Esophagus squamous epithelium (tissue), 5 donors: ENCODE measurements around the gene UBASH3A. TPM values are rescaled to one million over a fixed set of nuclear protein-coding genes. Genes with fewer than 3 reads are reported as not detected.

Source experiments
- DNase-seq: peaks from one replicate; lab custom pipeline; 2025; lab: John Stamatoyannopoulos, UW
- H3K27ac ChIP-seq, 4 donors: fragments of 200-600 bp; sonication (generic); one replicate each; pipeline ENCODE4 v1.5.1; 2016 to 2019; ENCODE audit warnings: mild to moderate bottlenecking in 1 of 4
- H3K27me3 ChIP-seq, 4 donors: fragments of 200-600 bp; sonication (generic); 1 replicate in 3 of 4; 2 replicates in 1 of 4; pipeline versions ENCODE4 v1.5.1 to v1.6.0; 2017 to 2021; ENCODE audit warnings: antibody characterized with exemption in 1 of 4
- H3K36me3 ChIP-seq, 3 donors: fragments of 200-600 bp; sonication (generic); one replicate each; pipeline ENCODE4 v1.5.1; 2016 to 2019
- H3K4me1 ChIP-seq, 3 donors: fragments of 200-600 bp; sonication (generic); one replicate each; pipeline ENCODE4 v1.5.1; 2017 to 2019
- H3K4me3 ChIP-seq, 4 donors: fragments of 200-600 bp; sonication (generic); 1 replicate in 3 of 4; 2 replicates in 1 of 4; pipeline ENCODE4 v1.5.1; 2016 to 2019; ENCODE audit warnings: mild to moderate bottlenecking in 2 of 4, moderate library complexity in 1 of 4
- H3K9me3 ChIP-seq, 3 donors: fragments of 200-600 bp; sonication (generic); one replicate each; pipeline ENCODE4 v1.5.1; 2016 to 2019
- POLR2A ChIP-seq, 4 donors: fragments of 450-650 bp; IDR thresholded peaks; one replicate each; pipeline ENCODE4 v1.6.1; 2017; ENCODE audit warnings: antibody characterized with exemption in 4 of 4, mild to moderate bottlenecking in 4 of 4, moderate library complexity in 3 of 4
- WGBS, 2 donors: methylation state at CpG; one replicate each; pipeline ENCODE4 v1.1.5; 2018; 5-methylcytosine and 5-hydroxymethylcytosine counted together
- intact Hi-C: fragments of 100-400 bp; cut with DNase I; formaldehyde crosslinking; loops from one replicate; pipeline ENCODE4 v1.15.0; 2022
- total RNA-seq, 4 donors: library from RNA; depleted of rRNA; stranded (reverse); fragments of >200 nt; gene quantifications; one replicate each; pipeline ENCODE4 v1.1.0, GENCODE V29; 2016
- TF ChIP-seq, protein P1 (sequence below), 6 experiments: fragments of 450-650 bp in 4 of 6; fragments of 200-600 bp in 2 of 6; sonication (generic) in 2 of 6; IDR thresholded peaks; one replicate each; pipeline ENCODE4 v1.5.1; 2016 to 2019; ENCODE audit warnings: antibody characterized with exemption in 6 of 6, mild to moderate bottlenecking in 4 of 6, moderate library complexity in 4 of 6
- donor health status: DM: yes; HTN: yes; CAD: no.

The UBASH3A gene
- total RNA-seq, 4 donors from 2014 or later, result 0.57 to 1.9 (median 0.73) TPM

DNA sequence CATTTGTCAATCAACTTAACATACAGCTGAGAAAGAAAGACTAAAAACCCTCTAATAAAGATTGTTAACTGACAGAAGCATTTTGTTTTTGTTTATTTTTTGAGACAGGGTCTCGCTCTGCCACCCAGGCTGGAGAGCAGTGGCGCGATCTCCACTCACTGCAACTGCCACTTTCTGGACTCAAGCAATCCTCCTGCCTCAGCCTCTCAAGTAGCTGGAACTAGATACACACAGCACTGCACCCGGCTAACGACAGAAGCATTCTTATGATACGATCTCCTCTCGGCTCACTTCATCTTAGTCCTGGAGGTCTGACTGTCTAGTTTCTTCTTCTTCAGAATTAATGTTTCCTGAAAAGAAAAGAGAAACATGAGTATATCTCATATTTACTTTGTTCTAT lies 68.8 kb downstream of the UBASH3A start:
- Histone ChIP-seq H3K27me3 (no peaks in the 10 kb centered on the region), H3K4me1 (peaks cover 8 to 38% (median 12%) of the 10 kb centered on the region in 3 donors), H3K27ac (no peak overlapping the region), H3K36me3 (no peaks in the 10 kb centered on the region), H3K4me3 (no peak overlapping the region), H3K9me3 (no peaks in the 10 kb centered on the region)
- intact Hi-C loops, result no loop called here
- TF ChIP-seq POLR2A (IDR thresholded peaks at IDR 0.05), result no peak
- TF ChIP-seq, protein P1, sequence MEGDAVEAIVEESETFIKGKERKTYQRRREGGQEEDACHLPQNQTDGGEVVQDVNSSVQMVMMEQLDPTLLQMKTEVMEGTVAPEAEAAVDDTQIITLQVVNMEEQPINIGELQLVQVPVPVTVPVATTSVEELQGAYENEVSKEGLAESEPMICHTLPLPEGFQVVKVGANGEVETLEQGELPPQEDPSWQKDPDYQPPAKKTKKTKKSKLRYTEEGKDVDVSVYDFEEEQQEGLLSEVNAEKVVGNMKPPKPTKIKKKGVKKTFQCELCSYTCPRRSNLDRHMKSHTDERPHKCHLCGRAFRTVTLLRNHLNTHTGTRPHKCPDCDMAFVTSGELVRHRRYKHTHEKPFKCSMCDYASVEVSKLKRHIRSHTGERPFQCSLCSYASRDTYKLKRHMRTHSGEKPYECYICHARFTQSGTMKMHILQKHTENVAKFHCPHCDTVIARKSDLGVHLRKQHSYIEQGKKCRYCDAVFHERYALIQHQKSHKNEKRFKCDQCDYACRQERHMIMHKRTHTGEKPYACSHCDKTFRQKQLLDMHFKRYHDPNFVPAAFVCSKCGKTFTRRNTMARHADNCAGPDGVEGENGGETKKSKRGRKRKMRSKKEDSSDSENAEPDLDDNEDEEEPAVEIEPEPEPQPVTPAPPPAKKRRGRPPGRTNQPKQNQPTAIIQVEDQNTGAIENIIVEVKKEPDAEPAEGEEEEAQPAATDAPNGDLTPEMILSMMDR (IDR thresholded peaks at IDR 0.05), result no peak
- WGBS, 2 donors, result 68 to 84% methylated on average over 7 of the region's 7 CpGs
- no peak for DNase-seq

DNA sequence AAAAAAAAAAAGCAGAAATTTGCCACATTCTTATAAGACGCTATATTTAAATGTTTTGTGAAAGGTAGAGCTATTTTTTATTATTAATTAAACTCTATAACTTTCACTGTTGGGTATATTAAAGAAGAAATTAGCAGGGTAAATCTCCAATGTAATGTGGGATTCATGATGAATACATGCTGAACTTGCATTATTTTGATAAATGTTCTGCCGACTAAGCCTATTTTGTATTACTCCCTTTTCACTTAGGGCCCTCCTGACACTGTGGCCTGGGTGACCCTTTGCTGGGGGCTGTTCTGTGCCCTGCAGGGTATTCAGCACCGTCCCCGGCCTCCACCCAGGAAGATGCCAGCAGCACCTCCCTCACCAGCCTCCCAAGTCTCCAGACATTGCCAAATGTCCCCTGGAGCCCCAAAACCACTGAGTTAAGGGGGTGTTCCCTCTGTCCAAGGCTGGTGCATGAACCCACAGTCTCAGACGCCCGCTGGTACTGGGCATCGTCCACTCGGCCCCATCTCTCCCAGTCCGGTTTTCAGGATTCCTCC lies 69.9 kb downstream of the UBASH3A start:
- DNase-seq, result no peak
- no peaks in the 10 kb centered on the region for H3K36me3 ChIP-seq
- TF ChIP-seq, protein P1 (IDR thresholded peaks at IDR 0.05), result no peak
- TF ChIP-seq POLR2A (IDR thresholded peaks at IDR 0.05), result no peak
- H3K27ac ChIP-seq, result peak overlapping the region; percentile 37 to 71 (median 59)
- H3K4me3 ChIP-seq, result no peak overlapping the region
- H3K9me3 ChIP-seq, result no peaks in the 10 kb centered on the region
- no peaks in the 10 kb centered on the region for H3K27me3 ChIP-seq
- WGBS, 2 donors, result 80% methylated on average over 7 to 8 of the region's 9 CpGs
- H3K4me1 ChIP-seq, result peaks cover 8 to 28% (median 12%) of the 10 kb centered on the region in 3 donors
- intact Hi-C loops, result no loop called here

GRCh38 chr21:42474043-42474831 lies 70.5 kb downstream of the UBASH3A start:
- WGBS, 2 donors, result 39 to 57% methylated on average over 13 to 14 of the region's 14 CpGs
- Histone ChIP-seq H3K4me1 (peaks cover 7 to 21% (median 8%) of the 10 kb centered on the region in 3 donors), H3K27me3 (no peaks in the 10 kb centered on the region), H3K27ac (peak overlapping the region; percentile 37 to 71 (median 59)), H3K36me3 (no peaks in the 10 kb centered on the region), H3K4me3 (no peak overlapping the region), H3K9me3 (no peaks in the 10 kb centered on the region)
- TF ChIP-seq, protein P1 (IDR thresholded peaks at IDR 0.05), result no peak
- TF ChIP-seq POLR2A (IDR thresholded peaks at IDR 0.05), result no peak
- no peak for DNase-seq
- intact Hi-C loops, result no loop called here

- no peaks in the 10 kb centered on the region for H3K27me3 ChIP-seq
- TF ChIP-seq, protein P1 (IDR thresholded peaks at IDR 0.05), result no peak
- TF ChIP-seq POLR2A (IDR thresholded peaks at IDR 0.05), result no peak
- H3K36me3 ChIP-seq, result no peaks in the 10 kb centered on the region
- H3K9me3 ChIP-seq, result no peaks in the 10 kb centered on the region
- no peak overlapping the region for H3K4me3 ChIP-seq
- 65 to 80% methylated on average over 6 to 7 of the region's 7 CpGs for WGBS, 2 donors
- peaks cover 6 to 18% (median 8%) of the 10 kb centered on the region in 3 donors for H3K4me1 ChIP-seq
- intact Hi-C loops, result no loop called here
- H3K27ac ChIP-seq, result no peak overlapping the region
- no peak for DNase-seq
Measured at GRCh38 chr21:42475036-42475435, 71.3 kb downstream of the UBASH3A start.
